GM10266 (cell line): ENCODE measurements around the gene ATXN10.

Experiments used
- DNase-seq: peaks from one replicate; pipeline ENCODE4 v3.0.0; 2012; ENCODE audit errors: extremely low spot score
- TF ChIP-seq, protein P1 (sequence below): IDR thresholded peaks from 2 replicates; pipeline ENCODE4 v1.5.1; 2012; ENCODE audit warnings: mild to moderate bottlenecking, low read depth; ENCODE audit not compliant: control insufficient read depth, insufficient read depth; ENCODE audit errors: missing control alignments

ATXN10 gene

DNA sequence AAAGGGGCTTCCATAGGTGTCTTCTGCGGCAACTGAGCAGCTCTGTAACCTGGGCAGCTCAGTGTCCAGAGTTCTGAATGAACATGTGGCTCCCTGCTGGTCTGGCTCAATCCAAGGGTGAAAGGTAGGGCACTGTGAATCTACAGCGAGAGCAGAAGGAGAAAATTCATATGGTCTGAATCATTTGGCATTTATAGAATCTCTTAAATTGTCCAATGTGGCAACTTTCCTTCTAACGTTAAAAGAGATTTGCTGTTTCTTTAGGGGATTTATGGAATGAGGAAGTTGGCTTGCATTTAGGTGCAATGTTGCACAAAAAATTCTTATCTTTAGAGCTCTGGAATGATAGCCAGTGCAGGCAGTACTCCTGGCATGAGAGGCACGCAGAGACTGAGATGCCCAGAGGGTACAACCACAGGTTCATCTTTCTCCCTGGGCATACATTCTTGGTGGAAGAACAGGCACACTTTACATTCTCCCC is 17.0 kb downstream of the ATXN10 start:
- no peak for DNase-seq
- TF ChIP-seq, protein P1, sequence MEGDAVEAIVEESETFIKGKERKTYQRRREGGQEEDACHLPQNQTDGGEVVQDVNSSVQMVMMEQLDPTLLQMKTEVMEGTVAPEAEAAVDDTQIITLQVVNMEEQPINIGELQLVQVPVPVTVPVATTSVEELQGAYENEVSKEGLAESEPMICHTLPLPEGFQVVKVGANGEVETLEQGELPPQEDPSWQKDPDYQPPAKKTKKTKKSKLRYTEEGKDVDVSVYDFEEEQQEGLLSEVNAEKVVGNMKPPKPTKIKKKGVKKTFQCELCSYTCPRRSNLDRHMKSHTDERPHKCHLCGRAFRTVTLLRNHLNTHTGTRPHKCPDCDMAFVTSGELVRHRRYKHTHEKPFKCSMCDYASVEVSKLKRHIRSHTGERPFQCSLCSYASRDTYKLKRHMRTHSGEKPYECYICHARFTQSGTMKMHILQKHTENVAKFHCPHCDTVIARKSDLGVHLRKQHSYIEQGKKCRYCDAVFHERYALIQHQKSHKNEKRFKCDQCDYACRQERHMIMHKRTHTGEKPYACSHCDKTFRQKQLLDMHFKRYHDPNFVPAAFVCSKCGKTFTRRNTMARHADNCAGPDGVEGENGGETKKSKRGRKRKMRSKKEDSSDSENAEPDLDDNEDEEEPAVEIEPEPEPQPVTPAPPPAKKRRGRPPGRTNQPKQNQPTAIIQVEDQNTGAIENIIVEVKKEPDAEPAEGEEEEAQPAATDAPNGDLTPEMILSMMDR, result no peak

DNA sequence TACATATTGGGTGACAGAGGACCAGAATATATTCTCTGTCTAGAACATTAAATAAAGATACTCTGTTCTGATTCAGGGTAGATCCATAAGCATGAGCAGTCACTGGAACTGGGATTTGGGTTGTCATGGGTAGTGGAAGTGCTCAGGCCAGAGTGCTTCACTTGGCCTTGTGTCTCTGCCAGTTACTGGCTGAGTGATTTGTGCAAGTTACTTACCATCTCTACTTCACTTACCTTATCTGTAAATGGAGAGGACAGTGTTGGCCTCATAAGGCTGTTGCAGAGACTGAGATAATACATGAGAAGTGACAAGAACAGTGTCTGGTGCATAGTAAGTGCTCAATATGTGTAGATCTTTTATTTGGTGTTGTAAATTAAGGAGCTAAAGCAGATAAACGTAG is 17.6 kb downstream of the ATXN10 start:
- no peak for DNase-seq
- TF ChIP-seq, protein P1, result no peak

DNA sequence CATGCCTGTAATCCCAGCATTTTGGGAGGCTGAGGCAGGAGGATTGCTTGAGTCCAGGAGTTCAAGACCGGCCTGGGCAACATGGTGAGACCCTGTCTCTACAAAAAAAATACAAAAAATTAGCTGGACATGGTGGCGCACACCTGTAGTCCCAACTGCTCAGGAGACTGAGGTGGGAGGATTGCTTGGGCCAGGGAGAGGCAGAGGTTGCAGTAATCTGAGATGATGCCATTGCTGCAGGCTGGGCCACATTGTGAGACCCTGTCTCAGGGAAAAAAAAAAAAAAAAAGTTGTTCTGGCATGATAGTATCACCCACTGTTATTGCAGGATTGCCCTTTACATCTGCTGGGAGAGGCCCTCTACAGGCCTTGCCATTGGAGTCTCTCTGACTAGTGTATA is 18.4 kb downstream of the ATXN10 start:
- no peak for DNase-seq
- TF ChIP-seq, protein P1, result no peak

DNA sequence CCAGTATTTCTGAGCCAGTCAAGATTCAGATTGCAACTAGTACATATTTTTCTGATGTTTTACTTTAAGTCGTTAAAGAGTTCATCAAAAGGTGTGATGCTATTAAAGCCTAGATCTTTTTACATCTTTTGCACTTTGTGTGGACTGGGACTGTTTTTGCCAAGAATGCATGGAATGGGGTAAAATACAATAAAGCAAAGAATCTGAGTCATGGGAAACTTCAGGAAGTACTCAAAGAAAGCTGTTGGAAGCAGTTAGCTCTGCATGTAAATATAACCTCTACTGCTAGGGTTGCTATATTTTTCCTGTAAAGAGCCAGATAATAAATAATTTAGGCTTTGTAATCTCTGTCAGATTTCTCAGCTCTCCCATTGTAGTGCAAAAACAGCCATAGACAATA is 20.9 kb downstream of the ATXN10 start:
- TF ChIP-seq, protein P1, result no peak
- DNase-seq, result no peak

DNA sequence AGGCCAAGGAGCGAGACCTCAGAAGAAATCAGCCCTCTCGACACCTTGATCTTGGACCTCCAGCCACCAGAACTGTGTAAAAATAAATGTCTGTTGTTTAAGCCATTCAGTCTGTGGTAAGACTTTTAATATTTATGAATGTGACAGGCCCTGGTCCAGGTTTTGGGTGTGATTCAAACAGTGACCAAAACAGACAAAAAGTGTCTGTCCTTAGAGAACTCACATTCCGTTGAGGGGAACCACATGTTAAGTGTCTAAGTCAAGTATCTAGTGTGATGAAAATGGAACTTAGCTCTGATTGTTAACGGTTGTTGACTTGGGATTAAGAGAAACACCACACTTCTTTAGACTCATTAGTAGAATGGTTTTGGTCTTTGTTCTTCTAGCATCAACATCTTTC is 22.2 kb downstream of the ATXN10 start:
- TF ChIP-seq, protein P1, result no peak
- no peak for DNase-seq

DNA sequence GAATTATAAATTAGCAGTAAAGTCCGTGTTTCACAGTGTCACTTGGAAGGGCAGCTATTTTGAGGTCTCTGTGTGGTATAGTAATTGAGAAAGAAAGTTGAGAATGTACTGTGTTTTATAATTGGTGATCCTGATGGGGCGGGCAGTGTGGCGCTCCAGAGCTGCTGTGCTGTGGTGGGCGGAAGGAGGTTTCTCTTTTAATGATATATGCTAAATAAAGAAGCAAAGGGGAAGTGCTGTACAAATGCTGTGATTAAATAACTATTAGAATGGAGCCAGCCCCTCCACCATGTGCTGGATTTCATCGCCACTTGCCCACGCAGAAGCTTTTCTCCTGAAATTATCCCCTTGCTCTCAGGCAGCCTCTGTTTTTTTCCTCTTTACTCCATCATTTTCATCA is 24.6 kb downstream of the ATXN10 start:
- TF ChIP-seq, protein P1, result peak; percentile 11
- DNase-seq, result peak; percentile 63

DNA sequence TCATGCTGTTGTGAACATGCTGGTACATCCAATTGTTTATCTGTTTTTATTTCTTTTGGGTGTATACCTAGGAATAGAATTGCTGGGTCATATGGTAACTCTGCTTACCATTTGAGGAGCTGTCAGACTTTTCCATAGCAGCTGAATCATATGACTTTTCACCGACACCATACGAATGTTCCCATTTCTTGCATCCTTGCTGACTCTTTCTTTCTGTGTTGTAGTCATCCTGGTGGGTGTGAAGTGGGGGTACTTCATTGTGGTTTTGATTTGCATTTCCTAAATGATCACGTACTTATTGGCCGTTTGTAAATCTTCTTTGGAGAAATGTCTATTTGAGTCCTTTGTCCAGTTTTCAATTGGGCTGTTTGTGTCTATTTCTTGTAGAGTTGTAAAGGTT is 26.5 kb downstream of the ATXN10 start:
- no peak for DNase-seq

More for the DNA sequence above, 26.5 kb downstream of the ATXN10 start:
- TF ChIP-seq, protein P1, result no peak
